GM12878 (cell line): ENCODE measurements around the gene TTC29. TPM values are rescaled to one million over a fixed set of nuclear protein-coding genes. Genes with fewer than 3 reads are reported as not detected.

Experiments used
- ATAC-seq: fragments of 200-7000 bp; cut with Tn5 transposase; 3 replicates; pipeline ENCODE4 v1.9.1; 2020; ENCODE audit warnings: mild to moderate bottlenecking, moderate library complexity
- BruUV-seq: library from RNA; stranded (reverse); fragments of 400-500 nt; replicated peaks from 2 replicates; lab custom pipeline; 2021; lab: Mats Ljungman, UMichigan
- CTCF ChIA-PET: fragments of 300-600 bp; sonication (Branson Sonifier 250); formaldehyde crosslinking; extraction: SDS; loops from one replicate; lab custom pipeline; 2021; ENCODE audit warnings: inconsistent platforms; lab: Yijun Ruan, JAX
- POLR2A ChIA-PET: fragments of 350-600 bp; formaldehyde crosslinking; extraction: SDS; loops from one replicate; lab custom pipeline; 2021; ENCODE audit warnings: inconsistent platforms; lab: Charles Lee
- RAD21 ChIA-PET: fragments of 300-600 bp; sonication (Branson Sonifier 250); formaldehyde crosslinking; loops from one replicate; lab custom pipeline; 2023; ENCODE audit warnings: antibody characterized with exemption; ENCODE audit not compliant: unreplicated experiment; lab: Charles Lee
- SMC1A ChIA-PET: fragments of 300-600 bp; sonication (Branson Sonifier 250); formaldehyde crosslinking; loops from one replicate; lab custom pipeline; 2023; ENCODE audit not compliant: unreplicated experiment, uncharacterized antibody; lab: Charles Lee
- DNase-seq: peaks from one replicate; pipeline ENCODE4 v3.0.0-alpha.2; 2011; ENCODE audit warnings: low read depth, low spot score
- FAIRE-seq: peaks from 3 replicates; lab custom pipeline; 2011; peaks lifted over from hg19 to GRCh38; lab: Jason Lieb, UNC
- H2AFZ ChIP-seq: 2 replicates; pipeline ENCODE4 v1.6.0; 2011; ENCODE audit warnings: low read depth, low read length, control low read depth; ENCODE audit not compliant: control insufficient read depth
- H3K27ac ChIP-seq: 2 replicates; pipeline ENCODE4 v1.5.1; 2011; ENCODE audit warnings: control low read depth; ENCODE audit not compliant: control insufficient read depth, insufficient read depth
- H3K27me3 ChIP-seq, 2 experiments: replicated peaks in 1 of 2; 2 replicates each; pipeline versions ENCODE4 v1.6.0 to v1.6.1; 2011; ENCODE audit warnings: low read length in 1 of 2; ENCODE audit not compliant: control insufficient read depth in 2 of 2, insufficient read depth in 2 of 2
- H3K36me3 ChIP-seq, 2 experiments: 2 replicates each; pipeline ENCODE4 v1.5.1; 2011; ENCODE audit warnings: low read length in 1 of 2; ENCODE audit not compliant: control insufficient read depth in 2 of 2, insufficient read depth in 2 of 2
- H3K4me1 ChIP-seq: 2 replicates; pipeline ENCODE4 v1.6.1; 2011; ENCODE audit warnings: mild to moderate bottlenecking, low read length, moderate library complexity, mixed read lengths; ENCODE audit not compliant: control insufficient read depth, insufficient read depth
- H3K4me2 ChIP-seq: 2 replicates; pipeline ENCODE4 v1.6.0; 2011; ENCODE audit warnings: control low read depth; ENCODE audit not compliant: control insufficient read depth, insufficient read depth
- H3K4me3 ChIP-seq: fragments of 200-600 bp; sonication (generic); 2 replicates; pipeline ENCODE4 v1.5.1; 2016
- H3K79me2 ChIP-seq: 2 replicates; pipeline ENCODE4 v1.6.0; 2011; ENCODE audit warnings: low read length; ENCODE audit not compliant: control insufficient read depth, insufficient read depth
- H3K9ac ChIP-seq: 2 replicates; pipeline ENCODE4 v1.8.0; 2011; ENCODE audit warnings: low read length, control low read depth, mixed read lengths; ENCODE audit not compliant: control insufficient read depth, insufficient read depth
- H3K9me3 ChIP-seq: replicated peaks from 3 replicates; pipeline ENCODE4 v1.5.1; 2011; ENCODE audit warnings: mild to moderate bottlenecking, low read length; ENCODE audit not compliant: control insufficient read depth, insufficient read depth
- H4K20me1 ChIP-seq: 2 replicates; pipeline ENCODE4 v1.6.0; 2011; ENCODE audit not compliant: control insufficient read depth, insufficient read depth
- ASH2L ChIP-seq: fragments of 300-600, 200-600 bp; sonication (generic); IDR thresholded peaks from 2 replicates; pipeline ENCODE4 v1.6.1; 2017; ENCODE audit warnings: low read depth, mild to moderate bottlenecking, borderline replicate concordance
- CBX3 ChIP-seq: fragments of 200-600 bp; sonication (generic); IDR thresholded peaks from 2 replicates; pipeline ENCODE4 v1.6.1; 2016; ENCODE audit warnings: low read depth, borderline replicate concordance
- CHD4 ChIP-seq: fragments of 200-600 bp; sonication (generic); IDR thresholded peaks from 2 replicates; pipeline ENCODE4 v1.6.1; 2016; ENCODE audit warnings: mild to moderate bottlenecking
- CREM ChIP-seq: IDR thresholded peaks from 2 replicates; pipeline ENCODE4 v1.6.1; 2014; ENCODE audit warnings: antibody characterized with exemption, low read depth
- NBN ChIP-seq: fragments of 450-650 bp; IDR thresholded peaks from 2 replicates; pipeline ENCODE4 v1.6.1; 2016
- NFXL1 ChIP-seq: fragments of 450-650 bp; IDR thresholded peaks from 2 replicates; pipeline ENCODE4 v1.6.1; 2017; ENCODE audit warnings: antibody characterized with exemption, mild to moderate bottlenecking, borderline replicate concordance
- POLR2A ChIP-seq: IDR thresholded peaks from 2 replicates; pipeline ENCODE4 v1.6.1; 2011; ENCODE audit warnings: low read depth, mild to moderate bottlenecking, low read length
- SREBF2 ChIP-seq: IDR thresholded peaks from 2 replicates; pipeline ENCODE4 v1.6.1; 2012; ENCODE audit warnings: mild to moderate bottlenecking, low read length
- TCF7 ChIP-seq: IDR thresholded peaks from 2 replicates; pipeline ENCODE4 v1.6.1; 2014; ENCODE audit warnings: antibody characterized with exemption, borderline replicate concordance
- ZNF217 ChIP-seq: fragments of 450-650 bp; IDR thresholded peaks from 2 replicates; pipeline ENCODE4 v1.6.1; 2017; ENCODE audit warnings: antibody characterized with exemption, mild to moderate bottlenecking
- ZNF592 ChIP-seq: fragments of 450-650 bp; IDR thresholded peaks from 2 replicates; pipeline ENCODE4 v1.6.1; 2017; ENCODE audit warnings: mild to moderate bottlenecking, moderate library complexity
- WGBS: methylation state at CpG from one replicate; pipeline ENCODE4 v1.1.6; 2016; ENCODE audit warnings: low lambda C conversion rate; ENCODE audit not compliant: insufficient replicate concordance, insufficient coverage; ENCODE audit errors: missing lambda C conversion rate; 5-methylcytosine and 5-hydroxymethylcytosine counted together
- in situ Hi-C: fragments of 300-500 bp; cut with MboI; formaldehyde crosslinking; loops from 9 replicates; pipeline ENCODE4 v1.14.3; 2018; ENCODE audit warnings: mixed read lengths
- intact Hi-C: fragments of 100-400 bp; cut with micrococcal nuclease; formaldehyde crosslinking; loops from one replicate; pipeline ENCODE4 v1.14.2; 2022; ENCODE audit not compliant: unreplicated experiment
- polyA plus RNA-seq, 11 experiments: library from polyadenylated mRNA; depleted of rRNA in 4 of 11; unstranded in 6 of 11; stranded (reverse) in 5 of 11; fragments of >200 nt; fragmentation: Nextera tagmentation in 4 of 11; fragmentation: Illumina TruSeq in 1 of 11; extraction: Ambion mirVana in 4 of 11; extraction: Trizol in 1 of 11; gene quantifications; 1 replicate in 1 of 11; 2 replicates in 10 of 11; pipeline versions ENCODE4 v1.2.1 to v1.2.3, GENCODE V29; 2011 to 2016; ENCODE audit warnings: inconsistent platforms in 2 of 11, missing spikeins in 2 of 11, low read depth in 1 of 11
- total RNA-seq, 4 experiments: library from RNA; depleted of rRNA in 3 of 4; stranded (reverse); fragments of >200 nt in 3 of 4; fragmentation: Illumina TruSeq in 1 of 4; extraction: Trizol in 1 of 4; gene quantifications; 2 replicates each; pipeline versions ENCODE4 v1.2.1 to v1.2.3, GENCODE V29; 2013 to 2021
- TF ChIP-seq, protein P1 (sequence below): fragments of 450-650 bp; formaldehyde crosslinking; IDR thresholded peaks from 2 replicates; pipeline ENCODE4 v1.4.0; 2020; ENCODE audit warnings: mild to moderate bottlenecking, moderate library complexity
- TF ChIP-seq, protein P2 (sequence below): fragments of 150-350 bp; IDR thresholded peaks from 2 replicates; pipeline ENCODE4 v1.6.1; 2016; ENCODE audit warnings: low read depth, low read length
- TF ChIP-seq, protein P3 (sequence below): IDR thresholded peaks from 2 replicates; pipeline ENCODE4 v1.6.1; 2011; ENCODE audit warnings: borderline replicate concordance, low read depth, mild to moderate bottlenecking, moderate library complexity, mixed read lengths, low read length; ENCODE audit not compliant: insufficient read depth; ENCODE audit errors: extremely low read length

TTC29 gene
- total and polyA plus RNA-seq, 10 of the 15 experiments (the other 5 are each of a cell fraction or from before 2014, with no cell fraction given): not detected

GRCh38 chr4:146981651-146982050 is 36.0 kb upstream of the TTC29 start:
- H3K27me3 ChIP-seq: no peaks in the 10 kb centered on the region
- in situ Hi-C loops (no loop called here), intact Hi-C loops (no loop called here)
- H3K4me1 ChIP-seq: no peaks in the 10 kb centered on the region
- RAD21 ChIA-PET: no interaction called here
- no peak overlapping the region for H2AFZ ChIP-seq
- DNase-seq (no peak), ATAC-seq (no peak), FAIRE-seq (no peak)
- WGBS: 14% methylated on average over 4 of the region's 4 CpGs
- CTCF ChIA-PET: interaction anchor here (2.1 kb wide), 1 partner anchor 37 kb away, joined by 5 read pairs; no protein-coding TSS in a partner anchor
- H3K27ac ChIP-seq: no peak overlapping the region
- no peak overlapping the region for H3K4me2 ChIP-seq
- no peaks in the 10 kb centered on the region for H3K9me3 ChIP-seq
- H3K36me3 ChIP-seq: no peaks in the 10 kb centered on the region
- no peak overlapping the region for H3K9ac ChIP-seq
- no peak overlapping the region for H3K4me3 ChIP-seq
- H4K20me1 ChIP-seq: no peaks in the 10 kb centered on the region
- SMC1A ChIA-PET: interaction anchor here (0.9 kb wide), 1 partner anchor 115 kb away, joined by 3 read pairs; no protein-coding TSS in a partner anchor
- H3K79me2 ChIP-seq: no peaks in the 10 kb centered on the region
- no TSS peak for BruUV-seq
- POLR2A ChIA-PET: no interaction called here
- no peak for TF ChIP-seq NBN
- TF ChIP-seq, protein P1, sequence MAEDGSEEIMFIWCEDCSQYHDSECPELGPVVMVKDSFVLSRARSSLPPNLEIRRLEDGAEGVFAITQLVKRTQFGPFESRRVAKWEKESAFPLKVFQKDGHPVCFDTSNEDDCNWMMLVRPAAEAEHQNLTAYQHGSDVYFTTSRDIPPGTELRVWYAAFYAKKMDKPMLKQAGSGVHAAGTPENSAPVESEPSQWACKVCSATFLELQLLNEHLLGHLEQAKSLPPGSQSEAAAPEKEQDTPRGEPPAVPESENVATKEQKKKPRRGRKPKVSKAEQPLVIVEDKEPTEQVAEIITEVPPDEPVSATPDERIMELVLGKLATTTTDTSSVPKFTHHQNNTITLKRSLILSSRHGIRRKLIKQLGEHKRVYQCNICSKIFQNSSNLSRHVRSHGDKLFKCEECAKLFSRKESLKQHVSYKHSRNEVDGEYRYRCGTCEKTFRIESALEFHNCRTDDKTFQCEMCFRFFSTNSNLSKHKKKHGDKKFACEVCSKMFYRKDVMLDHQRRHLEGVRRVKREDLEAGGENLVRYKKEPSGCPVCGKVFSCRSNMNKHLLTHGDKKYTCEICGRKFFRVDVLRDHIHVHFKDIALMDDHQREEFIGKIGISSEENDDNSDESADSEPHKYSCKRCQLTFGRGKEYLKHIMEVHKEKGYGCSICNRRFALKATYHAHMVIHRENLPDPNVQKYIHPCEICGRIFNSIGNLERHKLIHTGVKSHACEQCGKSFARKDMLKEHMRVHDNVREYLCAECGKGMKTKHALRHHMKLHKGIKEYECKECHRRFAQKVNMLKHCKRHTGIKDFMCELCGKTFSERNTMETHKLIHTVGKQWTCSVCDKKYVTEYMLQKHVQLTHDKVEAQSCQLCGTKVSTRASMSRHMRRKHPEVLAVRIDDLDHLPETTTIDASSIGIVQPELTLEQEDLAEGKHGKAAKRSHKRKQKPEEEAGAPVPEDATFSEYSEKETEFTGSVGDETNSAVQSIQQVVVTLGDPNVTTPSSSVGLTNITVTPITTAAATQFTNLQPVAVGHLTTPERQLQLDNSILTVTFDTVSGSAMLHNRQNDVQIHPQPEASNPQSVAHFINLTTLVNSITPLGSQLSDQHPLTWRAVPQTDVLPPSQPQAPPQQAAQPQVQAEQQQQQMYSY (CRISPR knock-in tag): no peak
- TF ChIP-seq ASH2L: no peak
- no peak for TF ChIP-seq SREBF2
- no peak for TF ChIP-seq ZNF217
- TF ChIP-seq CBX3: no peak
- TF ChIP-seq CREM: no peak
- TF ChIP-seq, protein P2, sequence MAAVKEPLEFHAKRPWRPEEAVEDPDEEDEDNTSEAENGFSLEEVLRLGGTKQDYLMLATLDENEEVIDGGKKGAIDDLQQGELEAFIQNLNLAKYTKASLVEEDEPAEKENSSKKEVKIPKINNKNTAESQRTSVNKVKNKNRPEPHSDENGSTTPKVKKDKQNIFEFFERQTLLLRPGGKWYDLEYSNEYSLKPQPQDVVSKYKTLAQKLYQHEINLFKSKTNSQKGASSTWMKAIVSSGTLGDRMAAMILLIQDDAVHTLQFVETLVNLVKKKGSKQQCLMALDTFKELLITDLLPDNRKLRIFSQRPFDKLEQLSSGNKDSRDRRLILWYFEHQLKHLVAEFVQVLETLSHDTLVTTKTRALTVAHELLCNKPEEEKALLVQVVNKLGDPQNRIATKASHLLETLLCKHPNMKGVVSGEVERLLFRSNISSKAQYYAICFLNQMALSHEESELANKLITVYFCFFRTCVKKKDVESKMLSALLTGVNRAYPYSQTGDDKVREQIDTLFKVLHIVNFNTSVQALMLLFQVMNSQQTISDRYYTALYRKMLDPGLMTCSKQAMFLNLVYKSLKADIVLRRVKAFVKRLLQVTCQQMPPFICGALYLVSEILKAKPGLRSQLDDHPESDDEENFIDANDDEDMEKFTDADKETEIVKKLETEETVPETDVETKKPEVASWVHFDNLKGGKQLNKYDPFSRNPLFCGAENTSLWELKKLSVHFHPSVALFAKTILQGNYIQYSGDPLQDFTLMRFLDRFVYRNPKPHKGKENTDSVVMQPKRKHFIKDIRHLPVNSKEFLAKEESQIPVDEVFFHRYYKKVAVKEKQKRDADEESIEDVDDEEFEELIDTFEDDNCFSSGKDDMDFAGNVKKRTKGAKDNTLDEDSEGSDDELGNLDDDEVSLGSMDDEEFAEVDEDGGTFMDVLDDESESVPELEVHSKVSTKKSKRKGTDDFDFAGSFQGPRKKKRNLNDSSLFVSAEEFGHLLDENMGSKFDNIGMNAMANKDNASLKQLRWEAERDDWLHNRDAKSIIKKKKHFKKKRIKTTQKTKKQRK: no peak
- TF ChIP-seq TCF7: no peak
- no peak for TF ChIP-seq NFXL1
- no peak for TF ChIP-seq POLR2A
- TF ChIP-seq ZNF592: no peak
- TF ChIP-seq, protein P3, sequence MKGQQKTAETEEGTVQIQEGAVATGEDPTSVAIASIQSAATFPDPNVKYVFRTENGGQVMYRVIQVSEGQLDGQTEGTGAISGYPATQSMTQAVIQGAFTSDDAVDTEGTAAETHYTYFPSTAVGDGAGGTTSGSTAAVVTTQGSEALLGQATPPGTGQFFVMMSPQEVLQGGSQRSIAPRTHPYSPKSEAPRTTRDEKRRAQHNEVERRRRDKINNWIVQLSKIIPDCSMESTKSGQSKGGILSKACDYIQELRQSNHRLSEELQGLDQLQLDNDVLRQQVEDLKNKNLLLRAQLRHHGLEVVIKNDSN: no peak
- no peak for TF ChIP-seq CHD4
